H1 (cell line): ENCODE measurements around the gene FSTL4. TPM values are rescaled to one million over a fixed set of nuclear protein-coding genes. Genes with fewer than 3 reads are reported as not detected.

Experiments
- CTCF ChIA-PET: fragments of 300-600 bp; sonication (Branson Sonifier 250); formaldehyde crosslinking; loops from one replicate; lab custom pipeline; 2021; ENCODE audit not compliant: partially characterized antibody; lab: Charles Lee
- POLR2A ChIA-PET: fragments of 300-600 bp; sonication (Branson Sonifier 250); formaldehyde crosslinking; loops from one replicate; lab custom pipeline; 2021; ENCODE audit warnings: inconsistent platforms; ENCODE audit not compliant: partially characterized antibody; lab: Charles Lee
- DNase-seq, 2 experiments: peaks; one replicate each; pipeline versions ENCODE4 v3.0.0 to v3.0.0-alpha.2; 2010 to 2022; ENCODE audit warnings: low spot score in 2 of 2, low read depth in 1 of 2, mixed read lengths in 1 of 2
- FAIRE-seq: peaks from 2 replicates; lab custom pipeline; 2011; peaks lifted over from hg19 to GRCh38; lab: Jason Lieb, UNC
- H2AFZ ChIP-seq: 2 replicates; pipeline ENCODE4 v1.8.1; 2012; ENCODE audit warnings: low read length, inconsistent platforms
- H2AK5ac ChIP-seq: 2 replicates; pipeline ENCODE4 v1.6.1; 2013; ENCODE audit warnings: low read depth, low read length
- H2BK120ac ChIP-seq: replicated peaks from 2 replicates; pipeline ENCODE3; 2013; ENCODE audit warnings: low read depth, low read length, inconsistent platforms
- H2BK12ac ChIP-seq: 2 replicates; pipeline ENCODE4 v1.6.1; 2013; ENCODE audit warnings: low read depth, low read length
- H2BK15ac ChIP-seq: 2 replicates; pipeline ENCODE4 v1.6.1; 2013; ENCODE audit warnings: low read length
- H2BK20ac ChIP-seq: 2 replicates; pipeline ENCODE4 v1.6.1; 2013; ENCODE audit warnings: low read length
- H2BK5ac ChIP-seq: 2 replicates; pipeline ENCODE4 v1.6.1; 2013; ENCODE audit warnings: low read depth, low read length
- H3K14ac ChIP-seq: 2 replicates; pipeline ENCODE4 v1.6.1; 2013; ENCODE audit warnings: inconsistent platforms; ENCODE audit not compliant: insufficient read length
- H3K18ac ChIP-seq: 2 replicates; pipeline ENCODE4 v1.6.1; 2013; ENCODE audit warnings: low read length; ENCODE audit errors: extremely low read depth
- H3K23ac ChIP-seq: 2 replicates; pipeline ENCODE4 v1.6.1; 2013; ENCODE audit warnings: inconsistent platforms; ENCODE audit not compliant: insufficient read length
- H3K23me2 ChIP-seq: 2 replicates; pipeline ENCODE4 v1.6.1; 2013; ENCODE audit warnings: low read depth, low read length
- H3K27ac ChIP-seq: 2 replicates; pipeline ENCODE4 v1.6.1; 2011; ENCODE audit warnings: low read depth, low read length, inconsistent platforms
- H3K27me3 ChIP-seq, 4 experiments: replicated peaks in 1 of 4; 1 replicate in 1 of 4; 2 replicates in 3 of 4; pipeline versions ENCODE4 v1.6.1 to v1.8.1; 2011 to 2013; ENCODE audit warnings: low read length in 3 of 4, mild to moderate bottlenecking in 3 of 4, inconsistent platforms in 2 of 4, mixed read lengths in 2 of 4, moderate library complexity in 1 of 4; ENCODE audit not compliant: control insufficient read depth in 3 of 4, insufficient read depth in 3 of 4; ENCODE audit errors: extremely low read depth in 1 of 4
- H3K36me3 ChIP-seq, 4 experiments: 2 replicates each; pipeline versions ENCODE4 v1.6.1 to v1.8.1; 2011 to 2013; ENCODE audit warnings: mild to moderate bottlenecking in 4 of 4, low read length in 3 of 4, moderate library complexity in 2 of 4, control low read depth in 1 of 4, inconsistent platforms in 1 of 4; ENCODE audit not compliant: insufficient read depth in 4 of 4, control insufficient read depth in 2 of 4
- H3K4ac ChIP-seq: replicated peaks from 2 replicates; pipeline ENCODE3; 2013; ENCODE audit warnings: low read length, low read depth, mixed read lengths, inconsistent platforms; ENCODE audit not compliant: insufficient read length
- H3K4me1 ChIP-seq, 4 experiments: replicated peaks in 1 of 4; 1 replicate in 1 of 4; 2 replicates in 3 of 4; pipeline versions ENCODE4 v1.6.1 to v1.8.1; 2011 to 2013; ENCODE audit warnings: low read length in 3 of 4, inconsistent platforms in 2 of 4, mixed read lengths in 1 of 4; ENCODE audit not compliant: insufficient read depth in 4 of 4, control insufficient read depth in 3 of 4
- H3K4me2 ChIP-seq, 2 experiments: 2 replicates each; pipeline versions ENCODE4 v1.6.1 to v1.8.1; 2011 to 2013; ENCODE audit warnings: low read depth in 2 of 2, low read length in 2 of 2, control low read depth in 1 of 2, inconsistent platforms in 1 of 2, mild to moderate bottlenecking in 1 of 2; ENCODE audit not compliant: insufficient read depth in 1 of 2
- H3K4me3 ChIP-seq, 4 experiments: fragments of 200-600, 300-600 bp in 1 of 4; sonication (generic), shearing (Covaris generic), sonication (Bioruptor Twin) in 1 of 4; 2 replicates each; pipeline versions ENCODE4 v1.5.1 to v1.8.1; 2011 to 2016; ENCODE audit warnings: low read length in 4 of 4, low read depth in 3 of 4, control low read depth in 2 of 4, inconsistent platforms in 2 of 4, mild to moderate bottlenecking in 2 of 4, mixed read lengths in 1 of 4, moderate library complexity in 1 of 4; ENCODE audit not compliant: insufficient read depth in 2 of 4; ENCODE audit errors: extremely low read depth in 1 of 4
- H3K56ac ChIP-seq: replicated peaks from 2 replicates; pipeline ENCODE3; 2013; ENCODE audit warnings: low read depth, mild to moderate bottlenecking, mixed read lengths, low read length, inconsistent platforms; ENCODE audit not compliant: insufficient read length
- H3K79me1 ChIP-seq: 2 replicates; pipeline ENCODE4 v1.6.1; 2013; ENCODE audit warnings: low read depth, low read length, control low read depth
- H3K79me2 ChIP-seq, 2 experiments: 2 replicates each; pipeline versions ENCODE4 v1.6.1 to v1.8.1; 2012 to 2013; ENCODE audit warnings: low read length in 2 of 2, mild to moderate bottlenecking in 2 of 2, inconsistent platforms in 1 of 2; ENCODE audit not compliant: insufficient read depth in 2 of 2, control insufficient read depth in 1 of 2
- H3K9ac ChIP-seq, 4 experiments: replicated peaks in 1 of 4; 1 replicate in 1 of 4; 2 replicates in 3 of 4; pipeline versions ENCODE4 v1.6.1 to v1.8.1; 2011 to 2013; ENCODE audit warnings: low read depth in 3 of 4, low read length in 3 of 4, control low read depth in 2 of 4, mild to moderate bottlenecking in 2 of 4, moderate library complexity in 2 of 4, inconsistent platforms in 1 of 4; ENCODE audit errors: extremely low read depth in 1 of 4
- H3K9me3 ChIP-seq, 2 experiments: 2 replicates each; pipeline versions ENCODE4 v1.6.1 to v1.8.1; 2012 to 2013; ENCODE audit warnings: mild to moderate bottlenecking in 2 of 2, moderate library complexity in 2 of 2, control low read depth in 1 of 2, inconsistent platforms in 1 of 2, low read depth in 1 of 2, low read length in 1 of 2, mixed read lengths in 1 of 2; ENCODE audit not compliant: insufficient read depth in 2 of 2
- H4K20me1 ChIP-seq, 2 experiments: replicated peaks in 1 of 2; 2 replicates each; pipeline versions ENCODE3 to v1.8.1; 2011 to 2013; ENCODE audit warnings: inconsistent platforms in 2 of 2, low read length in 2 of 2, mild to moderate bottlenecking in 1 of 2; ENCODE audit not compliant: insufficient read depth in 2 of 2, control insufficient read depth in 1 of 2
- H4K5ac ChIP-seq: 2 replicates; pipeline ENCODE4 v1.6.1; 2013; ENCODE audit warnings: low read length, low read depth, mixed read lengths, inconsistent platforms; ENCODE audit not compliant: insufficient read length
- H4K8ac ChIP-seq: 2 replicates; pipeline ENCODE4 v1.8.0; 2013; ENCODE audit warnings: mild to moderate bottlenecking, moderate library complexity, low read length, inconsistent platforms; ENCODE audit not compliant: insufficient read depth; ENCODE audit errors: extremely low read depth
- H4K91ac ChIP-seq: replicated peaks from 2 replicates; pipeline ENCODE3; 2013; ENCODE audit warnings: low read length, mixed read lengths, inconsistent platforms; ENCODE audit not compliant: insufficient read length
- ATF2 ChIP-seq: IDR thresholded peaks from 2 replicates; pipeline ENCODE4 v1.6.1; 2012; ENCODE audit warnings: low read length, inconsistent platforms
- BRCA1 ChIP-seq: IDR thresholded peaks from 2 replicates; pipeline ENCODE4 v1.6.1; 2012; ENCODE audit warnings: low read depth, low read length, improper control_type of control experiment
- CBX5 ChIP-seq: fragments of 300-800, 300-1000 bp; sonication (generic); IDR thresholded peaks from 2 replicates; pipeline ENCODE4 v1.7.1; 2016; ENCODE audit warnings: antibody characterized with exemption, low read length, low read depth
- CEBPB ChIP-seq: IDR thresholded peaks from 2 replicates; pipeline ENCODE4 v1.6.1; 2012; ENCODE audit warnings: low read depth, low read length
- CHD1 ChIP-seq: IDR thresholded peaks from 2 replicates; pipeline ENCODE4 v1.6.1; 2012; ENCODE audit warnings: low read depth, low read length, improper control_type of control experiment
- CHD2 ChIP-seq: IDR thresholded peaks from 2 replicates; pipeline ENCODE4 v1.6.1; 2012; ENCODE audit warnings: low read length, improper control_type of control experiment
- HDAC6 ChIP-seq: IDR thresholded peaks from one replicate; pipeline ENCODE4 v1.7.1; 2012; ENCODE audit warnings: low read depth, mild to moderate bottlenecking, inconsistent platforms, low read length, moderate library complexity
- JUN ChIP-seq: IDR thresholded peaks from 2 replicates; pipeline ENCODE4 v1.6.1; 2011; ENCODE audit warnings: low read depth, mild to moderate bottlenecking, improper control_type of control experiment, low read length
- KDM1A ChIP-seq: fragments of 200-600, 300-600 bp; sonication (generic); IDR thresholded peaks from 2 replicates; pipeline ENCODE4 v1.7.1; 2016; ENCODE audit warnings: mild to moderate bottlenecking, low read length, borderline replicate concordance
- KDM5A ChIP-seq: fragments of 200-600 bp; IDR thresholded peaks from 2 replicates; pipeline ENCODE4 v1.7.1; 2012; ENCODE audit warnings: mild to moderate bottlenecking, low read length, inconsistent platforms, mixed read lengths
- PHF8 ChIP-seq: fragments of 200-600 bp; sonication (generic); conservative IDR thresholded peaks from 2 replicates; pipeline ENCODE4 v1.7.1; 2012; ENCODE audit warnings: low read depth, mild to moderate bottlenecking, inconsistent platforms, low read length, moderate library complexity
- POLR2A ChIP-seq, 2 experiments: IDR thresholded peaks; 1 replicate in 1 of 2; 2 replicates in 1 of 2; pipeline ENCODE4 v1.6.1; 2011; ENCODE audit warnings: low read depth in 2 of 2, low read length in 2 of 2, mild to moderate bottlenecking in 2 of 2; ENCODE audit errors: control extremely low read depth in 1 of 2
- POLR2AphosphoS5 ChIP-seq: IDR thresholded peaks from 2 replicates; pipeline ENCODE4 v1.6.1; 2011; ENCODE audit warnings: low read depth, low read length
- ZNF274 ChIP-seq: IDR thresholded peaks from 2 replicates; pipeline ENCODE4 v1.7.0; 2012; ENCODE audit warnings: low read length, borderline replicate concordance; ENCODE audit errors: extremely low read depth
- WGBS, 2 experiments: shearing (Covaris generic) in 1 of 2; methylation state at CpG; one replicate each; pipeline versions ENCODE4 v1.1.6 to v1.1.7; 2013 to 2015; ENCODE audit warnings: low lambda C conversion rate in 2 of 2, mixed read lengths in 2 of 2, inconsistent platforms in 1 of 2, low coverage in 1 of 2, missing lambda C conversion rate in 1 of 2; ENCODE audit not compliant: insufficient replicate concordance in 2 of 2, insufficient coverage in 1 of 2, insufficient read length in 1 of 2; ENCODE audit errors: extremely low coverage in 1 of 2, missing lambda C conversion rate in 1 of 2; 5-methylcytosine and 5-hydroxymethylcytosine counted together
- polyA plus RNA-seq, 7 experiments: library from polyadenylated mRNA; depleted of rRNA in 3 of 7; stranded (reverse) in 5 of 7; unstranded in 2 of 7; fragments of >200 nt in 5 of 7; fragments of 200-250 nt in 2 of 7; gene quantifications; 1 replicate in 5 of 7; 2 replicates in 1 of 7; 4 replicates in 1 of 7; pipeline versions ENCODE4 v1.2.1 to v1.2.3, GENCODE V29; 2011 to 2013; ENCODE audit warnings: missing spikeins in 2 of 7, mixed read lengths in 2 of 7
- total RNA-seq: library from RNA; stranded (reverse); fragmentation: NEBNext Ultra II Directional; extraction: Animal tissue kit (Norgen Biotek cat#: 25700); gene quantifications from 2 replicates; pipeline ENCODE4 v1.2.1, GENCODE V29; 2021

Gene FSTL4
- total and polyA plus RNA-seq, 2 of the 8 experiments (the other 6 are each of a cell fraction or from before 2014, with no cell fraction given) = 3.1 to 4.1 TPM

DNA sequence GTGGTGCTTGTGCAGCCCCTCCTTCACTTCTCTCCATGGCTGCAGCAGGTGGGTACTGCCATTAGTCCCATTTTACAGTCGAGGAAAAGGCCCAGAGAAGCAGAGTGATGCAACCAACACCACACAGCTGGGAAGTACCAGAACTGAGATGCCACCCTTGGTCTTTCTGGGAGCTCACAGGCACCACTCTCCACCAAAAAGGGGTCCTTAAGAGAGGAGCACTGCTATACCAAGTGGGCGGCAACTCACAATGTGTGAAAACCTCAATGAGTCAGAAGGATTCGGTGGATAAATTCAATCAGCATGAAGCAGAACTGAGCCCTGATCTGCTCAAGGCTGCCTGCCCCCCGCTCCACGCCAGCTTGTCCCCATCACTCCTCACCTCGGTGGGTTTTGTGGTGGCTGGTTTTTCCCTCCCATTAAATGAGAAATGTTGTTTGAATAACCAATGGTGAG is 213.7 kb downstream of the FSTL4 start:
- H3K56ac ChIP-seq = no peak overlapping the region
- FAIRE-seq (no peak), DNase-seq (no peak)
- no peak overlapping the region for H2BK20ac ChIP-seq
- no peak overlapping the region for H3K27ac ChIP-seq
- H2BK5ac ChIP-seq = no peak overlapping the region
- no peak overlapping the region for H2AK5ac ChIP-seq
- no peak overlapping the region for H3K14ac ChIP-seq
- H3K4me2 ChIP-seq = no peak overlapping the region
- no peaks in the 10 kb centered on the region for H3K79me2 ChIP-seq
- H3K4ac ChIP-seq = no peak overlapping the region
- no peaks in the 10 kb centered on the region for H3K27me3 ChIP-seq
- no peak overlapping the region for H4K91ac ChIP-seq
- no peaks in the 10 kb centered on the region for H3K23me2 ChIP-seq
- WGBS, 2 experiments = 99% methylated on average over 6 of the region's 6 CpGs; no CpG with 5 or more reads in 1 of the 2 experiments
- ChIA-PET CTCF (interaction anchor here (0.6 to 9.4 kb wide), 3 partner anchors 9 to 228 kb away, joined by 3 to 78 read pairs (median 7); no protein-coding TSS in a partner anchor), POLR2A (interaction anchor here (1.0 kb wide), 1 partner anchor 43 kb away, joined by 3 read pairs; no protein-coding TSS in a partner anchor)
- no peak overlapping the region for H3K23ac ChIP-seq
- no peak overlapping the region for H2BK120ac ChIP-seq
- peaks cover 3 to 13% of the 10 kb centered on the region in 2 experiments; a peak in 1 of 4 replicates for H3K9me3 ChIP-seq
- no peak overlapping the region for H2BK15ac ChIP-seq
- no peak overlapping the region for H3K18ac ChIP-seq
- peaks cover 0 to 5% (median 0%) of the 10 kb centered on the region in 4 experiments; a peak in 1 of 8 replicates for H3K36me3 ChIP-seq
- peaks cover 3 to 19% (median 11%) of the 10 kb centered on the region in 4 experiments; a peak in 5 of 7 replicates for H3K4me1 ChIP-seq
- H2AFZ ChIP-seq = no peak overlapping the region
- H4K20me1 ChIP-seq = no peaks in the 10 kb centered on the region
- no peaks in the 10 kb centered on the region for H3K79me1 ChIP-seq
- no peak overlapping the region for H4K5ac ChIP-seq
- no peak overlapping the region for H4K8ac ChIP-seq
- no peak overlapping the region for H3K4me3 ChIP-seq
- no peak overlapping the region; the same call in 1 of the 2 replicates for H2BK12ac ChIP-seq
- no peak overlapping the region for H3K9ac ChIP-seq
- TF ChIP-seq CEBPB (no peak), CHD2 (no peak), POLR2AphosphoS5 (no peak), KDM5A (no peak), CBX5 (no peak), POLR2A (IDR thresholded peaks at IDR 0.05; ENCODE audit: control extremely low read depth in 1 of 2, low read depth in 2 of 2, low read length in 2 of 2) (no peak), HDAC6 (no peak), CHD1 (no peak), ZNF274 (no peak), KDM1A (no peak), JUN (no peak), BRCA1 (no peak), ATF2 (no peak), PHF8 (no peak)
